Ovary (tissue), 3 donors: ENCODE data around the gene ZFPL1.

Experiments
- EP300 ChIP-seq: sonication (generic); formaldehyde crosslinking; IDR thresholded peaks from one replicate; pipeline ENCODE4 v1.6.1; 2017; ENCODE audit warnings: antibody characterized with exemption
- POLR2A ChIP-seq: fragments of 450-650 bp; IDR thresholded peaks from one replicate; pipeline ENCODE4 v1.6.1; 2017; ENCODE audit warnings: antibody characterized with exemption, mild to moderate bottlenecking, moderate library complexity
- TF ChIP-seq, protein P1 (sequence below), 3 donors: fragments of 450-650 bp in 2 of 3; fragments of 200-600 bp in 1 of 3; IDR thresholded peaks; one replicate each; pipeline versions ENCODE4 v1.5.1 to v1.8.0; 2016 to 2022; ENCODE audit warnings: antibody characterized with exemption in 3 of 3, mild to moderate bottlenecking in 1 of 3
- donor health status: DM: no; HTN: no; CAD: no.

- TF ChIP-seq, protein P1, sequence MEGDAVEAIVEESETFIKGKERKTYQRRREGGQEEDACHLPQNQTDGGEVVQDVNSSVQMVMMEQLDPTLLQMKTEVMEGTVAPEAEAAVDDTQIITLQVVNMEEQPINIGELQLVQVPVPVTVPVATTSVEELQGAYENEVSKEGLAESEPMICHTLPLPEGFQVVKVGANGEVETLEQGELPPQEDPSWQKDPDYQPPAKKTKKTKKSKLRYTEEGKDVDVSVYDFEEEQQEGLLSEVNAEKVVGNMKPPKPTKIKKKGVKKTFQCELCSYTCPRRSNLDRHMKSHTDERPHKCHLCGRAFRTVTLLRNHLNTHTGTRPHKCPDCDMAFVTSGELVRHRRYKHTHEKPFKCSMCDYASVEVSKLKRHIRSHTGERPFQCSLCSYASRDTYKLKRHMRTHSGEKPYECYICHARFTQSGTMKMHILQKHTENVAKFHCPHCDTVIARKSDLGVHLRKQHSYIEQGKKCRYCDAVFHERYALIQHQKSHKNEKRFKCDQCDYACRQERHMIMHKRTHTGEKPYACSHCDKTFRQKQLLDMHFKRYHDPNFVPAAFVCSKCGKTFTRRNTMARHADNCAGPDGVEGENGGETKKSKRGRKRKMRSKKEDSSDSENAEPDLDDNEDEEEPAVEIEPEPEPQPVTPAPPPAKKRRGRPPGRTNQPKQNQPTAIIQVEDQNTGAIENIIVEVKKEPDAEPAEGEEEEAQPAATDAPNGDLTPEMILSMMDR (IDR thresholded peaks at IDR 0.05), result no peak
- no peak for TF ChIP-seq POLR2A
- TF ChIP-seq EP300, result no peak
Observed at GRCh38 chr11:65087216-65087615, 3.2 kb downstream of the ZFPL1 start.
